ENCODE measurements around the gene WDR37. TPM values are rescaled to one million over a fixed set of nuclear protein-coding genes. Genes with fewer than 3 reads are reported as not detected.
"Not testable (repeated sequence)": the region's sequence is repeated elsewhere in the genome, so short reads cannot be mapped to it uniquely, and the experiment has no call there.

Gene WDR37
- total and polyA plus RNA-seq, 8 donors = 4.6 to 11.6 (median 8.6) TPM

DNA sequence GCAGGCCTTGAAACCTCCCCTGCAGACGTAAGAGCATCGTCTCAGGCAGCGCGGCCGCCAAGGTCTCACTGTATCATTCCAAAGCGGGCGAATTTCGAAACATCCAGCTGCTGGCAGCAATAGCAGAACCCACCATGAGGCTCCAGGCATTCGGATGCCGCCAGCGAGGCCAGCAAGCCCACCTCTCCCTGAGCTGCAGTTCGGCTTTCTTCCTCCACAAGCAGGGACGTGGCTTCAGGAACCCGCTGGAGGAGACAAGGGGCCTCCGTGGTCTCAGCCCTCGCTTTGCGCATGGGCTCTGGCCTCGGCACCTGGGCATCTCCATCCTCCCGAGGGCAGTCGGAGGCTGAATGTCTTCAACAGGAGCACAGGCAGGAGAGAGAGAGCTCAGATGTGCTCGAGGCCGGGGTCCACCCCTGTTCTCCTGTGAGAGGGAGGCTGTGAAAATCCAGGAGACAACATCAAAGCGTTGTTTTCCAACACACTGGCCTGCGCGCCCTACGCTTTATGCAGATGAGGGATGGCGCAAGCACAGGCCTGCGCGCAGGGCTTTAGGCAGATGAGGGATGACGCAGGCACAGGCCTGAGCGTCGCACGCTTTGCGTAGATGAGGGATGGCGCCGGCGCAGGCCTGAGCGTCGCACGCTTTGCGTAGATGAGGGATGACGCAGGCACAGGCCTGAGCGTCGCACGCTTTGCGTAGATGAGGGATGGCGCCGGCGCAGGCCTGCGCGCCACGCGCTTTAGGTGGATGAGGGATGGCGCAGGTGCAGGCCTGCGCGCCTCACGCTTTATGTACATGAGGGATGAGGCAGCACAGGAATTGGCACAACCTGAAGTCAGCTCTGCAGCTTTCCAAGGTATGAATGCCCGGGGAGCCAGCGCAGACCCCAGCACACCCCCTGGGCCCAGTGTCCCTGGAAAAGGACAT lies 103.2 kb downstream of the WDR37 start:
- TF ChIP-seq, protein P1, sequence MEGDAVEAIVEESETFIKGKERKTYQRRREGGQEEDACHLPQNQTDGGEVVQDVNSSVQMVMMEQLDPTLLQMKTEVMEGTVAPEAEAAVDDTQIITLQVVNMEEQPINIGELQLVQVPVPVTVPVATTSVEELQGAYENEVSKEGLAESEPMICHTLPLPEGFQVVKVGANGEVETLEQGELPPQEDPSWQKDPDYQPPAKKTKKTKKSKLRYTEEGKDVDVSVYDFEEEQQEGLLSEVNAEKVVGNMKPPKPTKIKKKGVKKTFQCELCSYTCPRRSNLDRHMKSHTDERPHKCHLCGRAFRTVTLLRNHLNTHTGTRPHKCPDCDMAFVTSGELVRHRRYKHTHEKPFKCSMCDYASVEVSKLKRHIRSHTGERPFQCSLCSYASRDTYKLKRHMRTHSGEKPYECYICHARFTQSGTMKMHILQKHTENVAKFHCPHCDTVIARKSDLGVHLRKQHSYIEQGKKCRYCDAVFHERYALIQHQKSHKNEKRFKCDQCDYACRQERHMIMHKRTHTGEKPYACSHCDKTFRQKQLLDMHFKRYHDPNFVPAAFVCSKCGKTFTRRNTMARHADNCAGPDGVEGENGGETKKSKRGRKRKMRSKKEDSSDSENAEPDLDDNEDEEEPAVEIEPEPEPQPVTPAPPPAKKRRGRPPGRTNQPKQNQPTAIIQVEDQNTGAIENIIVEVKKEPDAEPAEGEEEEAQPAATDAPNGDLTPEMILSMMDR (IDR thresholded peaks at IDR 0.05) = no peak
- Histone ChIP-seq H3K4me3 (no peak overlapping the region), H3K27ac (no peak overlapping the region), H3K4me1 (no peaks in the 10 kb centered on the region), H3K9me3 (no peaks in the 10 kb centered on the region), H3K27me3 (no peaks in the 10 kb centered on the region), H3K36me3 (no peaks in the 10 kb centered on the region)
- WGBS, 2 donors = 75 to 88% methylated on average over 59 of the region's 59 CpGs
- ATAC-seq = no peak
- intact Hi-C loops (cut with DNase I) = no loop called here
- peak in 1 of 6 donors; percentile 35 for DNase-seq
- FAIRE-seq = no peak

DNA sequence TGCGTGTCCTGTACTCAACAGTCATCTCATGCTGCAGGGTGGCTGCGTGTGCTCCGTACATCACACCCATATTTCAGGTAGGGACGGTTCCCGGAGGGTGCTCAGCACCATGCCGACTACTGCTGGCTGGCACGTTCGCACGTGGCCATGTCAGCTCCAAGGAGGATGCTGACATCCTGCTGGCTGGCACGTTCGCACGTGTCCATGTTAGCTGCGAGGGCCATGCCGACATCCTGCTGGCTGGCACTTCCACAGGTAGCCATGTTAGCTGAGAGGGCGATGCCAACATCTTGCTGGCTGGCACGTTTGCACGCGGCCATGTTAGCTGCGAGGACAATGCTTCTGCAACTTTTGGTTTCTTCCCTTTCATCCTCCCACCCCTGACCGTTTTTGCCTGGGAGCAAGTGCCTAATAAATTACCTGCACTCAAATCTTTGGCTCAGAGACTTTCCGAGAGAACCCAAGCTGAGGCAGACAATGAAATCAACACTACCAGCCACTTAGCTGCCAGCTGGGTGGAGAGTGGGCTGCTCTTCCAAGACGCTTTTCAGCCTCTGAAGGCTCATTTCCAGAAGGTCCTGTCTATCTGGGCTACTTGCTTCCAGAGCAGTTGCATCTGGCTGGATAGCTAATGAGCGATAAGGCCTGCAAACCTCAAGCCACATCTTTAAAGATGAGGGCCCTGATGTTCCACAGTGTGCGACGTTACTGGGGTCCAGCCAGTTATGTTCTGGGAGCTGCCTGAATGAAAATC lies 104.6 kb downstream of the WDR37 start:
- TF ChIP-seq, protein P1 (IDR thresholded peaks at IDR 0.05) = no peak
- Histone ChIP-seq H3K4me3 (no peak overlapping the region), H3K4me1 (no peaks in the 10 kb centered on the region), H3K36me3 (no peaks in the 10 kb centered on the region), H3K9me3 (no peaks in the 10 kb centered on the region), H3K27me3 (no peaks in the 10 kb centered on the region), H3K27ac (no peak overlapping the region)
- 81 to 89% methylated on average over 25 of the region's 25 CpGs for WGBS, 2 donors
- FAIRE-seq = no peak
- ATAC-seq = no peak
- peak in 1 of 6 donors; percentile 28 for DNase-seq
- intact Hi-C loops (cut with DNase I) = no loop called here

DNA sequence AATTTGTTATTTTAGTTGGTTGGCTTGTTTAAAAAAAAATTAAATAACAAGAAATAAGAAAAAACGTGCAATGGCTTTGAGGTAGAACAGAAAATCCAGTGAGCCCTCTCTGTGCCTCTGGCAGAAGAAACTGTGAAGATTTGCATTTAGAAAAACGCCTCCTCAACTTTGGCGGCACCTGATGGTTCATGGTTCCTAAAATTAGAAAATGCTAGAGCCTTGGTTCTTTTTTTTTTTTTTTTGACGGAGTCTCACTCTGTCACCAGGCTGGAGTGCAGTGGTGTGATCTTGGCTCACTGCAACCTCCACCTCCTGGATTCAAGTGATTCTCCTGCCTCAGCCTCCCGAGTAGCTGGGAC lies 105.1 kb downstream of the WDR37 start:
- DNase-seq; ATAC-seq; FAIRE-seq; H3K27me3 ChIP-seq; H3K4me1 ChIP-seq; H3K36me3 ChIP-seq; H3K4me3 ChIP-seq; intact Hi-C loops (cut with DNase I); H3K27ac ChIP-seq; H3K9me3 ChIP-seq: not testable (repeated sequence)
- 66 to 73% methylated on average over 4 to 5 of the region's 5 CpGs for WGBS, 2 donors

DNA sequence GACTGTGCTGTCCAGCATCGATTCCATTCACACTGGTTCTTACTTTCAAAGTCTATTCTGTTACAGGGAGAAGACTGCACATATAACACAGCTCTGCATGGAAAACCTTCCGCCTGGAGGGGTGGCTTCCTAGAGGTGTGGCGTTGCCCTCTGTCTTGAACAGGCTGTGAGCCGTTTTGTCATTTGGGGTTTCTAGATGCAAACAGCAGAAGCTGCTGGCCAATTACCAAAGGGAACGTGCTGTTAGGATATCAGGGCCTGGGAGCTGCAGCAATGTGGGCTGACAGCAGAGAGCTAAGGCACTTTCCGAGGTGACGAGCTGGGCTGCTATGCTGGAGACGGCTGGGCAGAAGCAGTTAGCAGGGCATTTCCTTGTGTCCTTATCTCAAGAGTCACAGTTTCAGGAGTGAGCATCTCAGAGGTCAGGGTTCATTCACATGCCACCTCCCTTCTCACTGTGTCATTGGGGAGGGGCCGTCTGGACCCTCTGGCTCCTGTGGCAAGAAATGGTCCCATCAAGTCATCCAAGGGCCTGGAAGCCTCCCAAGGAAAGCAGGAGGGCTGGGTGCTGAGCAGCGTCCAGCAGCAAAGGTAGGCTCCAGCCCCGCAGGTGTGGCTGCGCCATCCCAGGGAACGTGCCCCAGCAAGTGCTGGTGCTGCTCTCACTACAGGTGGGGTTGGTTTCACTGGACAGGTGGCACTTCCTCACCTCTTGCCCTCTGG lies 106.5 kb downstream of the WDR37 start:
- no peaks in the 10 kb centered on the region for H3K27me3 ChIP-seq
- FAIRE-seq (no peak), ATAC-seq (no peak), DNase-seq (peak in 1 of 6 donors; percentile 39)
- no peak overlapping the region for H3K27ac ChIP-seq
- H3K9me3 ChIP-seq = no peaks in the 10 kb centered on the region
- 63 to 70% methylated on average over 13 of the region's 13 CpGs for WGBS, 2 donors
- no peaks in the 10 kb centered on the region for H3K36me3 ChIP-seq
- no peak overlapping the region for H3K4me3 ChIP-seq
- H3K4me1 ChIP-seq = no peaks in the 10 kb centered on the region
- TF ChIP-seq, protein P1 (IDR thresholded peaks at IDR 0.05) = no peak
- intact Hi-C loops (cut with DNase I) = no loop called here

DNA sequence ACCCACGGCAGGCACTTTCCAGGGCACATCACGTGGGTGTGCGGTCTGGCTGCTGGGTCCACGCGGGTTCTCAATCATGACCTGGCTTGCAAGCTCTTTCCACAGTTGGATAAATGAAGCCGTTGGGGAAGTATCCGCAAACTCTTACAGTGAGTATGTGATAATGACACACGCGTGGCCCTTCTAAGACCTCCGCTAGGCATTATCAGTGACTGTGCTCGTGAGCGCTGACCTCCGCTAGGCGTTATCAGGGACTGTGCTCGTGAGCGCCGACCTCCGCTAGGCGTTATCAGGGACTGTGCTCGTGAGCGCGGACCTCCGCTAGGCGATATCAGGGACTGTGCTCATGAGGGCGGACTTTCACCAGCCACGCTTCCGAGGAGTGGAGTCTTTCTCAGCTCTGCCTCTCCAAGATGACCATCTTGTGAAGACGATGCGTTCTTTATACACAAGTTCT lies 107.0 kb downstream of the WDR37 start:
- 81 to 88% methylated on average over 29 of the region's 29 CpGs for WGBS, 2 donors
- no peak for ATAC-seq
- peak in 1 of 6 donors; percentile 18 for DNase-seq
- Histone ChIP-seq H3K4me3 (no peak overlapping the region), H3K27ac (no peak overlapping the region), H3K9me3 (no peaks in the 10 kb centered on the region), H3K4me1 (no peaks in the 10 kb centered on the region), H3K27me3 (no peaks in the 10 kb centered on the region), H3K36me3 (no peaks in the 10 kb centered on the region)
- TF ChIP-seq, protein P1 (IDR thresholded peaks at IDR 0.05) = no peak
- intact Hi-C loops (cut with DNase I) = no loop called here
- FAIRE-seq = no peak

Data from pancreas (tissue), 10 donors.